Thoracic aorta (tissue), 2 donors: ENCODE measurements around the gene CPSF3. TPM values are rescaled to one million over a fixed set of nuclear protein-coding genes. Genes with fewer than 3 reads are reported as not detected.

Source experiments
- ATAC-seq: fragments of 150-250 bp; one replicate; pipeline ENCODE4 v1.8.0; 2017; ENCODE audit warnings: low read depth; ENCODE audit not compliant: insufficient number of reproducible peaks, low FRiP score
- DNase-seq: peaks from one replicate; pipeline ENCODE4 v3.0.0-alpha.2; 2020; ENCODE audit warnings: low spot score
- H3K27ac ChIP-seq, 2 donors: fragments of 200-600 bp; sonication (generic); 1 replicate in 1 of 2; 2 replicates in 1 of 2; pipeline ENCODE4 v1.5.1; 2016; ENCODE audit warnings: mild to moderate bottlenecking in 2 of 2, moderate library complexity in 2 of 2
- H3K27me3 ChIP-seq: fragments of 200-600 bp; sonication (generic); replicated peaks from 2 replicates; pipeline ENCODE4 v1.6.0; 2016; ENCODE audit warnings: mild to moderate bottlenecking; ENCODE audit not compliant: insufficient read depth
- H3K36me3 ChIP-seq: fragments of 200-600 bp; sonication (generic); one replicate; pipeline ENCODE4 v1.5.1; 2016
- H3K4me1 ChIP-seq, 2 donors: fragments of 200-600 bp; sonication (generic); 1 replicate in 1 of 2; 2 replicates in 1 of 2; pipeline versions ENCODE4 v1.5.1 to v1.6.0; 2016; ENCODE audit warnings: low read depth in 2 of 2, mild to moderate bottlenecking in 1 of 2; ENCODE audit not compliant: control insufficient read depth in 1 of 2
- H3K4me3 ChIP-seq: fragments of 200-600 bp; sonication (generic); 2 replicates; pipeline ENCODE4 v1.5.1; 2016; ENCODE audit warnings: mild to moderate bottlenecking
- H3K9me3 ChIP-seq: fragments of 200-600 bp; sonication (generic); 2 replicates; pipeline ENCODE4 v1.5.1; 2016
- CTCF ChIP-seq: fragments of 200-600 bp; sonication (generic); IDR thresholded peaks from one replicate; pipeline ENCODE4 v1.5.1; 2019; ENCODE audit warnings: antibody characterized with exemption
- total RNA-seq, 2 donors: library from RNA; depleted of rRNA; stranded (reverse); fragments of >200 nt; gene quantifications; one replicate each; pipeline versions ENCODE4 v1.1.0 to v1.2.3, GENCODE V29; 2016

The CPSF3 gene
- total RNA-seq, 2 donors from 2014 or later, result 13.1 to 18.9 TPM

- ATAC-seq (no peak), DNase-seq (no peak)
- no peak for TF ChIP-seq CTCF
- Histone ChIP-seq H3K36me3 (no peaks in the 10 kb centered on the region), H3K27me3 (no peaks in the 10 kb centered on the region), H3K4me1 (peaks cover 9 to 32% of the 10 kb centered on the region in 2 donors), H3K27ac (peak overlapping the region; percentile 86 to 88), H3K9me3 (no peaks in the 10 kb centered on the region), H3K4me3 (peak overlapping the region; percentile 78)
These were observed 944 bp upstream of the CPSF3 start for GRCh38 chr2:9422321-9423099.

- H3K9me3 ChIP-seq, result no peaks in the 10 kb centered on the region
- DNase-seq, result no peak
- H3K4me3 ChIP-seq, result peak overlapping the region; percentile 78
- TF ChIP-seq CTCF, result no peak
- ATAC-seq, result no peak
- peak overlapping the region; percentile 86 to 88 for H3K27ac ChIP-seq
- H3K27me3 ChIP-seq, result no peaks in the 10 kb centered on the region
- H3K4me1 ChIP-seq, result peaks cover 9 to 32% of the 10 kb centered on the region in 2 donors
- H3K36me3 ChIP-seq, result no peaks in the 10 kb centered on the region
These were observed 443 bp downstream of the CPSF3 start for GRCh38 chr2:9423922-9424272.

GRCh38 chr2:9424447-9425164, 1.2 kb downstream of the CPSF3 start:
- ATAC-seq (no peak), DNase-seq (no peak)
- H3K9me3 ChIP-seq, result no peaks in the 10 kb centered on the region
- no peak overlapping the region for H3K27ac ChIP-seq
- peaks cover 9 to 32% of the 10 kb centered on the region in 2 donors for H3K4me1 ChIP-seq
- no peaks in the 10 kb centered on the region for H3K36me3 ChIP-seq
- H3K27me3 ChIP-seq, result no peaks in the 10 kb centered on the region
- TF ChIP-seq CTCF, result no peak
- H3K4me3 ChIP-seq, result peak overlapping the region; percentile 78

- Histone ChIP-seq H3K27ac (no peak overlapping the region), H3K4me1 (peaks cover 0 to 10% of the 10 kb centered on the region in 2 donors), H3K36me3 (peaks cover 31% of the 10 kb centered on the region), H3K4me3 (no peak overlapping the region), H3K9me3 (no peaks in the 10 kb centered on the region), H3K27me3 (no peaks in the 10 kb centered on the region)
- DNase-seq (no peak), ATAC-seq (no peak)
- TF ChIP-seq CTCF, result no peak
These were observed 5.6 kb downstream of the CPSF3 start for GRCh38 chr2:9428965-9429577.
